HepG2 (cell line): ENCODE results near the gene LMCD1. TPM values are rescaled to one million over a fixed set of nuclear protein-coding genes. Genes with fewer than 3 reads are reported as not detected.

Experiments used
- ATAC-seq: fragments of 200-7000 bp; cut with Tn5 transposase; 3 replicates; pipeline ENCODE4 v1.9.1; 2020; ENCODE audit warnings: mild to moderate bottlenecking, moderate library complexity
- BruUV-seq: library from RNA; stranded (reverse); fragments of 400-500 nt; replicated peaks from 2 replicates; lab custom pipeline; 2021; lab: Mats Ljungman, UMichigan
- CTCF ChIA-PET: fragments of 300-600 bp; formaldehyde crosslinking; extraction: SDS; loops from one replicate; lab custom pipeline; 2021; ENCODE audit warnings: low total read pairs, inconsistent platforms, low intra/inter-chr PET ratio; lab: Yijun Ruan, JAX
- POLR2A ChIA-PET: fragments of 350-600 bp; sonication (Branson Sonifier 250); formaldehyde crosslinking; loops from one replicate; lab custom pipeline; 2020; ENCODE audit warnings: antibody characterized with exemption, inconsistent platforms; lab: Yijun Ruan, JAX
- DNase-seq: peaks from one replicate; pipeline ENCODE4 v3.0.0-alpha.2; 2015; ENCODE audit warnings: low spot score
- FAIRE-seq: peaks from 3 replicates; lab custom pipeline; 2011; peaks lifted over from hg19 to GRCh38; lab: Jason Lieb, UNC
- H2AFZ ChIP-seq: one replicate; pipeline ENCODE4 v1.6.1; 2011; ENCODE audit warnings: low read length, inconsistent platforms
- H3K27ac ChIP-seq: fragments of 300-600 bp; 3 replicates; pipeline ENCODE4 v1.8.0; 2011; ENCODE audit warnings: mixed run types, mild to moderate bottlenecking, mixed read lengths, low read length, inconsistent platforms; ENCODE audit not compliant: insufficient read depth; ENCODE audit errors: extremely low read length
- H3K27me3 ChIP-seq, 2 experiments: fragments of 200-600 bp in 1 of 2; 2 replicates in 1 of 2; 3 replicates in 1 of 2; pipeline versions ENCODE4 v1.6.0 to v1.8.0; 2011; ENCODE audit warnings: low read length in 2 of 2, mild to moderate bottlenecking in 2 of 2, moderate library complexity in 2 of 2, inconsistent platforms in 1 of 2; ENCODE audit not compliant: insufficient read depth in 2 of 2, control insufficient read depth in 1 of 2
- H3K36me3 ChIP-seq, 2 experiments: fragments of 200-600 bp in 1 of 2; replicated peaks in 1 of 2; 2 replicates in 1 of 2; 3 replicates in 1 of 2; pipeline versions ENCODE4 v1.5.1 to v1.8.0; 2011; ENCODE audit warnings: low read length in 2 of 2, inconsistent platforms in 1 of 2; ENCODE audit not compliant: insufficient read depth in 2 of 2, control insufficient read depth in 1 of 2
- H3K4me1 ChIP-seq: 2 replicates; pipeline ENCODE4 v1.5.1; 2012; ENCODE audit warnings: low read length, inconsistent platforms; ENCODE audit not compliant: insufficient read depth
- H3K4me2 ChIP-seq: 2 replicates; pipeline ENCODE4 v1.6.0; 2011; ENCODE audit warnings: low read depth, low read length, inconsistent platforms
- H3K4me3 ChIP-seq, 3 experiments: fragments of 200-600 bp in 1 of 3; sonication (generic), shearing (Covaris generic) in 1 of 3; replicated peaks in 1 of 3; 2 replicates each; pipeline ENCODE4 v1.5.1; 2011 to 2016; ENCODE audit warnings: low read length in 3 of 3, inconsistent platforms in 2 of 3, low read depth in 2 of 3, mild to moderate bottlenecking in 2 of 3, control low read depth in 1 of 3, mixed read lengths in 1 of 3; ENCODE audit not compliant: insufficient read depth in 1 of 3
- H3K79me2 ChIP-seq: one replicate; pipeline ENCODE4 v1.6.1; 2011; ENCODE audit warnings: low read length, inconsistent platforms; ENCODE audit not compliant: insufficient read depth
- H3K9ac ChIP-seq: 2 replicates; pipeline ENCODE4 v1.6.0; 2011; ENCODE audit warnings: mild to moderate bottlenecking, low read depth, low read length, inconsistent platforms; ENCODE audit not compliant: insufficient read depth
- H3K9me3 ChIP-seq: 2 replicates; pipeline ENCODE4 v1.5.1; 2012; ENCODE audit warnings: mild to moderate bottlenecking, low read length
- H4K20me1 ChIP-seq: 2 replicates; pipeline ENCODE4 v1.6.0; 2011; ENCODE audit warnings: inconsistent platforms, mild to moderate bottlenecking, low read length, moderate library complexity; ENCODE audit not compliant: insufficient read depth
- BORCS8-MEF2B ChIP-seq: sonication (generic); formaldehyde crosslinking; IDR thresholded peaks from 2 replicates; pipeline ENCODE4 v1.8.0; 2022; ENCODE audit warnings: mild to moderate bottlenecking, missing genetic modification reagents
- EHMT2 ChIP-seq: fragments of 200-600 bp; sonication (generic); IDR thresholded peaks from 2 replicates; pipeline ENCODE4 v1.7.0; 2017; ENCODE audit warnings: antibody characterized with exemption, low read depth, low read length, borderline replicate concordance
- FOXJ3 ChIP-seq: sonication (generic); formaldehyde crosslinking; IDR thresholded peaks from 2 replicates; pipeline ENCODE4 v1.4.0; 2020; ENCODE audit warnings: missing genetic modification reagents, mild to moderate bottlenecking, borderline replicate concordance
- KAT8 ChIP-seq: IDR thresholded peaks from 2 replicates; pipeline ENCODE4 v1.6.1; 2016; ENCODE audit warnings: missing genetic modification reagents, missing compliant biosample characterization
- PRPF4 ChIP-seq: fragments of 200-400 bp; formaldehyde crosslinking; IDR thresholded peaks from 2 replicates; pipeline ENCODE4 v1.6.1; 2016; ENCODE audit warnings: low read length, low read depth; ENCODE audit not compliant: poor library complexity, severe bottlenecking
- ZMYM3 ChIP-seq: sonication (generic); formaldehyde crosslinking; IDR thresholded peaks from 2 replicates; pipeline ENCODE4 v1.5.1; 2020; ENCODE audit warnings: mild to moderate bottlenecking, missing genetic modification reagents
- ZNF101 ChIP-seq: sonication (generic); formaldehyde crosslinking; IDR thresholded peaks from 2 replicates; pipeline ENCODE4 v1.4.0; 2020; ENCODE audit warnings: mild to moderate bottlenecking, low read depth, missing genetic modification reagents, borderline replicate concordance
- ZNF572 ChIP-seq: sonication (generic); formaldehyde crosslinking; IDR thresholded peaks from 2 replicates; pipeline ENCODE4 v1.5.1; 2020; ENCODE audit warnings: mild to moderate bottlenecking, missing genetic modification reagents
- WGBS: methylation state at CpG from one replicate; pipeline ENCODE4 v1.1.6; 2017; ENCODE audit warnings: low lambda C conversion rate; 5-methylcytosine and 5-hydroxymethylcytosine counted together
- in situ Hi-C: cut with HindIII; loops from 2 replicates; pipeline ENCODE4 v1.10.0; 2017; ENCODE audit warnings: low pct_unique_long_range_greater_than_20kb; ENCODE audit not compliant: extremely low pct_ligation_motif_present
- intact Hi-C: fragments of 100-400 bp; cut with micrococcal nuclease; formaldehyde crosslinking; loops from one replicate; pipeline ENCODE4 v1.10.0; 2022; ENCODE audit not compliant: unreplicated experiment
- polyA plus RNA-seq, 8 experiments: library from polyadenylated mRNA; depleted of rRNA in 3 of 8; stranded (reverse) in 7 of 8; unstranded in 1 of 8; fragments of >200 nt; fragmentation: Illumina TruSeq in 4 of 8; extraction: Trizol in 4 of 8; gene quantifications; 2 replicates each; pipeline versions ENCODE4 v1.2.1 to v1.2.3, GENCODE V29; 2011 to 2016; ENCODE audit warnings: low read depth in 4 of 8, missing spikeins in 1 of 8, mixed read lengths in 1 of 8; ENCODE audit not compliant: insufficient read depth in 1 of 8
- total RNA-seq, 5 experiments: library from RNA; depleted of rRNA; stranded (reverse); fragments of >200 nt; fragmentation: Illumina TruSeq; extraction: Trizol; gene quantifications; 2 replicates each; pipeline ENCODE4 v1.2.3, GENCODE V29; 2016; ENCODE audit warnings: low read depth in 1 of 5
- TF ChIP-seq, protein P1 (sequence below), 2 experiments: IDR thresholded peaks; 2 replicates each; pipeline ENCODE4 v1.6.1; 2011 to 2012; ENCODE audit warnings: low read length in 2 of 2, borderline replicate concordance in 1 of 2, low read depth in 1 of 2, mild to moderate bottlenecking in 1 of 2, moderate library complexity in 1 of 2
- TF ChIP-seq, protein P2 (sequence below): sonication (generic); formaldehyde crosslinking; IDR thresholded peaks from 2 replicates; pipeline ENCODE4 v1.4.0; 2020; ENCODE audit warnings: missing genetic modification reagents, borderline replicate concordance
- TF ChIP-seq, protein P3 (sequence below): sonication (generic); formaldehyde crosslinking; IDR thresholded peaks from 2 replicates; pipeline ENCODE4 v1.8.1; 2022; ENCODE audit warnings: mild to moderate bottlenecking, missing genetic modification reagents
- TF ChIP-seq, protein P4 (sequence below): sonication (generic); formaldehyde crosslinking; IDR thresholded peaks from 2 replicates; pipeline ENCODE4 v1.8.1; 2023; ENCODE audit warnings: missing genetic modification reagents, inconsistent platforms, borderline replicate concordance

LMCD1 gene
- total and polyA plus RNA-seq, 2 of the 13 experiments (the other 11 are each of a cell fraction or from before 2014, with no cell fraction given), result 6.2 to 7.1 TPM

DNA sequence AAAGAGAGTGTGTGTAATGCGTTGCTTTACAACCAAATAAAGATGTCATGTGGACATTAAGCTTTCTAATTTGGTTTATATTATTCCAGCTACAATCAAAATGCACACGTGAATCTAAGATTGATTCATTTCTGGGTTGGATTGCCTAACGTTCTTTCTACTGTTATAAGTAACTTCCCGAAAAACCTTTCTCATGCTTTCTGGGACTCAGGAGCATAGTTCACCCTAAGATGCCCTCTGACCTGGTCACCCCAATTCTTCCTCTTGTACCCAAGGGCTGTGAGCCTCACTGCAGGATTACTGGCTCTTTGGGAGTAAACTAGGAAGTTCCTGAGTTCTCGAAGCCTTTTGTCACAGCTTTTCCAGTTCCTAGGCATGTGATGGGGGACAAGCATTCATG is 12.7 kb upstream of the LMCD1 start:
- TF ChIP-seq, protein P1, sequence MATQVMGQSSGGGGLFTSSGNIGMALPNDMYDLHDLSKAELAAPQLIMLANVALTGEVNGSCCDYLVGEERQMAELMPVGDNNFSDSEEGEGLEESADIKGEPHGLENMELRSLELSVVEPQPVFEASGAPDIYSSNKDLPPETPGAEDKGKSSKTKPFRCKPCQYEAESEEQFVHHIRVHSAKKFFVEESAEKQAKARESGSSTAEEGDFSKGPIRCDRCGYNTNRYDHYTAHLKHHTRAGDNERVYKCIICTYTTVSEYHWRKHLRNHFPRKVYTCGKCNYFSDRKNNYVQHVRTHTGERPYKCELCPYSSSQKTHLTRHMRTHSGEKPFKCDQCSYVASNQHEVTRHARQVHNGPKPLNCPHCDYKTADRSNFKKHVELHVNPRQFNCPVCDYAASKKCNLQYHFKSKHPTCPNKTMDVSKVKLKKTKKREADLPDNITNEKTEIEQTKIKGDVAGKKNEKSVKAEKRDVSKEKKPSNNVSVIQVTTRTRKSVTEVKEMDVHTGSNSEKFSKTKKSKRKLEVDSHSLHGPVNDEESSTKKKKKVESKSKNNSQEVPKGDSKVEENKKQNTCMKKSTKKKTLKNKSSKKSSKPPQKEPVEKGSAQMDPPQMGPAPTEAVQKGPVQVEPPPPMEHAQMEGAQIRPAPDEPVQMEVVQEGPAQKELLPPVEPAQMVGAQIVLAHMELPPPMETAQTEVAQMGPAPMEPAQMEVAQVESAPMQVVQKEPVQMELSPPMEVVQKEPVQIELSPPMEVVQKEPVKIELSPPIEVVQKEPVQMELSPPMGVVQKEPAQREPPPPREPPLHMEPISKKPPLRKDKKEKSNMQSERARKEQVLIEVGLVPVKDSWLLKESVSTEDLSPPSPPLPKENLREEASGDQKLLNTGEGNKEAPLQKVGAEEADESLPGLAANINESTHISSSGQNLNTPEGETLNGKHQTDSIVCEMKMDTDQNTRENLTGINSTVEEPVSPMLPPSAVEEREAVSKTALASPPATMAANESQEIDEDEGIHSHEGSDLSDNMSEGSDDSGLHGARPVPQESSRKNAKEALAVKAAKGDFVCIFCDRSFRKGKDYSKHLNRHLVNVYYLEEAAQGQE (IDR thresholded peaks at IDR 0.05; ENCODE audit: borderline replicate concordance in 1 of 2, low read depth in 1 of 2, low read length in 2 of 2), result no peak
- TF ChIP-seq EHMT2 (no peak), FOXJ3 (CRISPR knock-in tag) (no peak), BORCS8-MEF2B (CRISPR knock-in tag) (no peak), PRPF4 (no peak), ZNF101 (CRISPR knock-in tag) (no peak), ZMYM3 (CRISPR knock-in tag) (no peak), KAT8 (no peak), ZNF572 (CRISPR knock-in tag) (no peak)
- TF ChIP-seq, protein P2, sequence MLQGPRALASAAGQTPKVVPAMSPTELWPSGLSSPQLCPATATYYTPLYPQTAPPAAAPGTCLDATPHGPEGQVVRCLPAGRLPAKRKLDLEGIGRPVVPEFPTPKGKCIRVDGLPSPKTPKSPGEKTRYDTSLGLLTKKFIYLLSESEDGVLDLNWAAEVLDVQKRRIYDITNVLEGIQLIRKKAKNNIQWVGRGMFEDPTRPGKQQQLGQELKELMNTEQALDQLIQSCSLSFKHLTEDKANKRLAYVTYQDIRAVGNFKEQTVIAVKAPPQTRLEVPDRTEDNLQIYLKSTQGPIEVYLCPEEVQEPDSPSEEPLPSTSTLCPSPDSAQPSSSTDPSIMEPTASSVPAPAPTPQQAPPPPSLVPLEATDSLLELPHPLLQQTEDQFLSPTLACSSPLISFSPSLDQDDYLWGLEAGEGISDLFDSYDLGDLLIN (CRISPR knock-in tag), result no peak
- TF ChIP-seq, protein P3, sequence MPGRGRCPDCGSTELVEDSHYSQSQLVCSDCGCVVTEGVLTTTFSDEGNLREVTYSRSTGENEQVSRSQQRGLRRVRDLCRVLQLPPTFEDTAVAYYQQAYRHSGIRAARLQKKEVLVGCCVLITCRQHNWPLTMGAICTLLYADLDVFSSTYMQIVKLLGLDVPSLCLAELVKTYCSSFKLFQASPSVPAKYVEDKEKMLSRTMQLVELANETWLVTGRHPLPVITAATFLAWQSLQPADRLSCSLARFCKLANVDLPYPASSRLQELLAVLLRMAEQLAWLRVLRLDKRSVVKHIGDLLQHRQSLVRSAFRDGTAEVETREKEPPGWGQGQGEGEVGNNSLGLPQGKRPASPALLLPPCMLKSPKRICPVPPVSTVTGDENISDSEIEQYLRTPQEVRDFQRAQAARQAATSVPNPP (CRISPR knock-in tag), result no peak
- TF ChIP-seq, protein P4, sequence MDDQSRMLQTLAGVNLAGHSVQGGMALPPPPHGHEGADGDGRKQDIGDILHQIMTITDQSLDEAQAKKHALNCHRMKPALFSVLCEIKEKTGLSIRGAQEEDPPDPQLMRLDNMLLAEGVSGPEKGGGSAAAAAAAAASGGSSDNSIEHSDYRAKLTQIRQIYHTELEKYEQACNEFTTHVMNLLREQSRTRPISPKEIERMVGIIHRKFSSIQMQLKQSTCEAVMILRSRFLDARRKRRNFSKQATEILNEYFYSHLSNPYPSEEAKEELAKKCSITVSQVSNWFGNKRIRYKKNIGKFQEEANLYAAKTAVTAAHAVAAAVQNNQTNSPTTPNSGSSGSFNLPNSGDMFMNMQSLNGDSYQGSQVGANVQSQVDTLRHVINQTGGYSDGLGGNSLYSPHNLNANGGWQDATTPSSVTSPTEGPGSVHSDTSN (CRISPR knock-in tag), result no peak
- in situ Hi-C loops (no loop called here), intact Hi-C loops (loop anchor here (1.0 kb wide), 1 partner anchor 45 kb away; no protein-coding TSS in a partner anchor)
- Histone ChIP-seq H3K9me3 (peaks cover 8% of the 10 kb centered on the region), H3K9ac (peak overlapping the region; percentile 24; the same call in 1 of the 2 replicates), H3K4me1 (peaks cover 73% of the 10 kb centered on the region), H4K20me1 (no peaks in the 10 kb centered on the region), H3K79me2 (no peaks in the 10 kb centered on the region), H3K27me3 (no peaks in the 10 kb centered on the region), H3K36me3 (no peaks in the 10 kb centered on the region), H3K27ac (peak overlapping the region; percentile 36), H3K4me3 (no peak overlapping the region), H2AFZ (no peak overlapping the region), H3K4me2 (no peak overlapping the region)
- WGBS, result 86% methylated on average over 5 of the region's 5 CpGs
- ATAC-seq (no peak), DNase-seq (no peak), FAIRE-seq (no peak)
- ChIA-PET POLR2A (interaction anchor here (0.9 kb wide), 1 partner anchor 10 kb away, joined by 3 read pairs; no protein-coding TSS in a partner anchor), CTCF (no interaction called here)
- no TSS peak for BruUV-seq
